ENCODE results near the gene MEIKIN.

The MEIKIN gene

DNA sequence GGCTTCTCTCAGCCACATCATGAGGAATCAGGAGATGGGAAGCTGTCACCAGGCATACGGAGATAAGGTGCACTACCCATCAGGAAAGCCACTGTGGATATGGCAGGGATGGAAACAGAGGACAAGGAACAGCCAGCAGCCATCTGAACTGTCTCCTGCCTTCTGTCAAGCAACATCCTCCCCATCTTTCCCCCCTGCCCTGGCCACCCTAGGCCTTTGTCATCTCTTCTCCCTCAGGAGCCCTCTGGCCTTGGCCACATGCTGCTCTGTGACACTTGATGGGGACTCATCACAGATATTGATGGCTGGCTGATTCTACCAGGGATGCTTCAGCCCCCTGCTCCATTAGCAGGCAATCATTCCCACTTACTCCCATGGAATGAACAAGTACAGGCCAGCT, 21.1 kb upstream of the MEIKIN start:
- Histone ChIP-seq H3K36me3 (replicated peaks; ENCODE audit: insufficient read depth, low read length) (no peaks in the 10 kb centered on the region), H3K4me1 (ENCODE audit: low read length) (no peaks in the 10 kb centered on the region), H3K4me3 (ENCODE audit: low read length) (no peak overlapping the region), H3K9me2 (replicated peaks; ENCODE audit: insufficient read depth, low read length) (no peaks in the 10 kb centered on the region), H3K79me2 (ENCODE audit: low read length) (no peaks in the 10 kb centered on the region), H3K9ac (ENCODE audit: low read length) (no peak overlapping the region), H3F3A (ENCODE audit: insufficient read depth, low read length) (no peaks in the 10 kb centered on the region), H2AFZ (ENCODE audit: low read length) (no peak overlapping the region), H3K9me3 (replicated peaks; ENCODE audit: insufficient read depth, low read length) (no peaks in the 10 kb centered on the region), H3K27me3 (replicated peaks; ENCODE audit: insufficient read depth, low read length) (no peaks in the 10 kb centered on the region), H3K27ac (ENCODE audit: low read length) (no peak overlapping the region), H4K20me1 (ENCODE audit: insufficient read depth, low read length) (no peaks in the 10 kb centered on the region), H3K4me2 (ENCODE audit: low read depth, low read length) (no peak overlapping the region)
- TF ChIP-seq EZH2 (optimal IDR thresholded peaks at IDR 0.05; ENCODE audit: low read depth, low read length) (no peak), EZH2phosphoT487 (IDR thresholded peaks at IDR 0.05; ENCODE audit: low read length) (no peak)
- TF ChIP-seq, protein P1, sequence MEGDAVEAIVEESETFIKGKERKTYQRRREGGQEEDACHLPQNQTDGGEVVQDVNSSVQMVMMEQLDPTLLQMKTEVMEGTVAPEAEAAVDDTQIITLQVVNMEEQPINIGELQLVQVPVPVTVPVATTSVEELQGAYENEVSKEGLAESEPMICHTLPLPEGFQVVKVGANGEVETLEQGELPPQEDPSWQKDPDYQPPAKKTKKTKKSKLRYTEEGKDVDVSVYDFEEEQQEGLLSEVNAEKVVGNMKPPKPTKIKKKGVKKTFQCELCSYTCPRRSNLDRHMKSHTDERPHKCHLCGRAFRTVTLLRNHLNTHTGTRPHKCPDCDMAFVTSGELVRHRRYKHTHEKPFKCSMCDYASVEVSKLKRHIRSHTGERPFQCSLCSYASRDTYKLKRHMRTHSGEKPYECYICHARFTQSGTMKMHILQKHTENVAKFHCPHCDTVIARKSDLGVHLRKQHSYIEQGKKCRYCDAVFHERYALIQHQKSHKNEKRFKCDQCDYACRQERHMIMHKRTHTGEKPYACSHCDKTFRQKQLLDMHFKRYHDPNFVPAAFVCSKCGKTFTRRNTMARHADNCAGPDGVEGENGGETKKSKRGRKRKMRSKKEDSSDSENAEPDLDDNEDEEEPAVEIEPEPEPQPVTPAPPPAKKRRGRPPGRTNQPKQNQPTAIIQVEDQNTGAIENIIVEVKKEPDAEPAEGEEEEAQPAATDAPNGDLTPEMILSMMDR (IDR thresholded peaks at IDR 0.05; ENCODE audit: low read length) = no peak
- DNase-seq = no peak

DNA sequence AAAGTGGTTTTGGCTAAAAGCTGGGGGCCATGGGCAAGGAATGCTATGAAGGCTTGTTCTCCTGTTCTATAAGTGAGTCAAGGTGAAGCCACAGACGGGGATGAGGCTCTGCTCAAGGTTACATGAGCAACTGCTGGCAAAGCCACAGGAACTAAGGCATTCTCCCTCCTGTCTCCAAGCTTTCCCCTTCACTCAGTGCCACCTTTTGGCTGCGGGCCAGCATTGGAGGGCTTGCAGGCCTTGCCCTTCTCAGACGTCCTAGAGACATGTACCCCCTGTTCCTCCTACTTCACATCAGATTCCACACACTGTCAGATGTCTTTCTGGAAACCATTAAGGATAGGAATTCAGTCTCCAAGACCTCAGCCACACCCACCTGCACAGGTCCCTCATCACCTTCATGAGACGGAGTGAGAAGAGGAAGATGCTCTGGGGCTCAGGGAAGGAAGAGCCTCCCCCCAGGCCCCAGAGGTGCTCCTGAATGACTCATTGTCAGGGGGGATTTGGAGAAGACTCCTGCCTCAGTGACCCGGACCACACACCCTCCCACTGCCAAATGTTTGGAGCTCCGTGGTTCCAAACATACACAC, 20.5 kb upstream of the MEIKIN start:
- Histone ChIP-seq H3K79me2 (ENCODE audit: low read length) (no peaks in the 10 kb centered on the region), H3K4me1 (ENCODE audit: low read length) (no peaks in the 10 kb centered on the region), H3K4me3 (ENCODE audit: low read length) (no peak overlapping the region), H3K4me2 (ENCODE audit: low read depth, low read length) (no peak overlapping the region), H4K20me1 (ENCODE audit: insufficient read depth, low read length) (no peaks in the 10 kb centered on the region), H2AFZ (ENCODE audit: low read length) (no peak overlapping the region), H3K9me2 (replicated peaks; ENCODE audit: insufficient read depth, low read length) (no peaks in the 10 kb centered on the region), H3K9me3 (replicated peaks; ENCODE audit: insufficient read depth, low read length) (no peaks in the 10 kb centered on the region), H3K27me3 (replicated peaks; ENCODE audit: insufficient read depth, low read length) (no peaks in the 10 kb centered on the region), H3K9ac (ENCODE audit: low read length) (no peak overlapping the region), H3K27ac (ENCODE audit: low read length) (no peak overlapping the region), H3F3A (ENCODE audit: insufficient read depth, low read length) (no peaks in the 10 kb centered on the region), H3K36me3 (replicated peaks; ENCODE audit: insufficient read depth, low read length) (no peaks in the 10 kb centered on the region)
- no peak for TF ChIP-seq EZH2 (optimal IDR thresholded peaks at IDR 0.05; ENCODE audit: low read depth, low read length)
- no peak for TF ChIP-seq EZH2phosphoT487 (IDR thresholded peaks at IDR 0.05; ENCODE audit: low read length)
- TF ChIP-seq, protein P1 (IDR thresholded peaks at IDR 0.05; ENCODE audit: low read length) = no peak
- DNase-seq = no peak

DNA sequence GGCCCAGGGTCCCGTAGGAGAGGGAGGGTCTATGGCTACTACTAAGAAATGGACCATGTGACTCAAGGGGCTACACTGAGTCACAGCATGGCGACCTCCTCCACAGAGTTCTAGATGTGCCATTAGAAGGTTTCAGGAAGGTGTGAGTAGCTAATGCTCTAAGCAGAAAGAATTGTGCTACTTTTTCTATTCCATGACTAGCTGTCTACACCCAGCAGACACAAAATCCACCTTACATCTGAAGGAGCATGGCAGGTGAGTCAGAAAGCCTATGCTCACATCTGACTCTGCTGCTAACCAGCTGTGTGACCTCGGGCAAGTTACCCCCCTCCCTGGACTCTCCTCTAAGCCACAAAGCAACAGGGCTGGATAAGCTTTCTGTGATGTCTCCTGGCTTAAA, 14.4 kb upstream of the MEIKIN start:
- no peaks in the 10 kb centered on the region for H3K36me3 ChIP-seq (replicated peaks; ENCODE audit: insufficient read depth, low read length)
- H3K4me1 ChIP-seq (ENCODE audit: low read length) = no peaks in the 10 kb centered on the region
- no peaks in the 10 kb centered on the region for H3K79me2 ChIP-seq (ENCODE audit: low read length)
- no peak overlapping the region for H3K9ac ChIP-seq (ENCODE audit: low read length)
- H3K9me3 ChIP-seq (replicated peaks; ENCODE audit: insufficient read depth, low read length) = no peaks in the 10 kb centered on the region
- no peak overlapping the region for H3K4me2 ChIP-seq (ENCODE audit: low read depth, low read length)
- H2AFZ ChIP-seq (ENCODE audit: low read length) = no peak overlapping the region
- no peak for TF ChIP-seq EZH2 (optimal IDR thresholded peaks at IDR 0.05; ENCODE audit: low read depth, low read length)
- TF ChIP-seq, protein P1 (IDR thresholded peaks at IDR 0.05; ENCODE audit: low read length) = no peak
- TF ChIP-seq EZH2phosphoT487 (IDR thresholded peaks at IDR 0.05; ENCODE audit: low read length) = no peak
- H3F3A ChIP-seq (ENCODE audit: insufficient read depth, low read length) = no peaks in the 10 kb centered on the region
- no peaks in the 10 kb centered on the region for H3K9me2 ChIP-seq (replicated peaks; ENCODE audit: insufficient read depth, low read length)
- H3K27me3 ChIP-seq (replicated peaks; ENCODE audit: insufficient read depth, low read length) = no peaks in the 10 kb centered on the region
- no peak overlapping the region for H3K27ac ChIP-seq (ENCODE audit: low read length)
- DNase-seq = no peak
- no peak overlapping the region for H3K4me3 ChIP-seq (ENCODE audit: low read length)
- no peaks in the 10 kb centered on the region for H4K20me1 ChIP-seq (ENCODE audit: insufficient read depth, low read length)

Measured in MM.1S (cell line).